NCI-H345 treated with DMSO at 0.1 percent for 48 hours (cell line): ENCODE measurements around the gene MID2.
"Not testable (repeated sequence)": the region's sequence is repeated elsewhere in the genome, so short reads cannot be mapped to it uniquely, and the experiment has no call there.

ENCODE experiments used
- DNase-seq: peaks from one replicate; lab custom pipeline; 2025; ENCODE audit not compliant: unreplicated experiment; lab: John Stamatoyannopoulos, UW

The MID2 gene

DNA sequence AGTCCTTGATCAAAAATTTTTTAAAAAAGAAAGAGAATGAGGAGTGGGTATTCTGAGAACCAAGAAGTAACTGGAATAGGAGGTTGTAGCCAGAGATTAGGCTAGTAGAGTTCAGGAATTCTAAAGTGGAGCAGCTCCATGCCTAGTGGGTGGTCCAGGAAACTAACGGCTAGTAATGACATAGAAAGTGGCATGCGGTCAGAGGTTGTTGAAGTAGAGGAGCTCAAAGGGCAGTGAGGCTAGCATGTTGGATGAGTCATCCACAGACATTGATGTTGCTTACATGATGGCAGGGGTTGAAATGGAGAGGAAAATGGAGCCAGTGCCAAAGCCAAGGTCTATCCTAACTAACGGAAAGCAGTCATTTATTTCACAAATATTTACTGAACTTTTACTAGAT, 114.4 kb downstream of the MID2 start:
- no peak for DNase-seq

DNA sequence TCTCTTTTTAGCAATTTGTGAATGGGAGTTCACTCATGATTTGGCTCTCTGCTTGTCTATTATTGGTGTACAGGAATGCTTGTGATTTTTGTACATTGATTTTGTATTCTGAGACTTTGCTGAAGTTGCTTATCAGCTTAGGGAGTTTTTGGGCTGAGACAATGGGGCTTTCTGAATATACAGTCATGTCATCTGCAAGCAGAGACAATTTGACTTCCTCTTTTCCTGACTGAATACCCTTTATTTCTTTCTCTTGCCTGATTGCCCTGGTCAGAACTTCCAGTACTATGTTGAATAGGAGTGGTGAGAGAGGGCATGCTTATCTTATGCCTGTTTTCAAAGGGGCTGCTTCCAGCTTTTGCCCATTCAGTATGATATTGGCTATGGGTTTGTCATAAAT, 129.7 kb downstream of the MID2 start:
- not testable (repeated sequence) for DNase-seq

DNA sequence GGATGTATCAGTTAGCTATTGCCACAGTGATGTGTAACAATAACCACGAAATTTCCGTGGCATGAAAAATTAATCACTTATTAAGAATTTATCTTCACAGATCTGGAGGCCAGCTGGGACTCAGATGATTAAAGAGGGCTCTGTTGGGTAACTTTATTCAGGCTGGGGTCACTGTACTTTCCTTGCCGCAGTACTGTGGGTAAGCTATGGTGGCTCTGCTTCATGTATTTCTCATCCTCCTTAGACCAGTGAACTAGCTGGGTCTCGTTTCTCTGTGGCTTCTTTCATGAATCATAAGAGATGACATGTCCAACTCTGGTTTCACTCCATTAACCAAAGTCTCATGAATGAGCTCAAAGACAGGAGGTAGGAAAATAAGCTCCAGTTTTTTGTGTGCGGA, 143.0 kb downstream of the MID2 start:
- DNase-seq = no peak

DNA sequence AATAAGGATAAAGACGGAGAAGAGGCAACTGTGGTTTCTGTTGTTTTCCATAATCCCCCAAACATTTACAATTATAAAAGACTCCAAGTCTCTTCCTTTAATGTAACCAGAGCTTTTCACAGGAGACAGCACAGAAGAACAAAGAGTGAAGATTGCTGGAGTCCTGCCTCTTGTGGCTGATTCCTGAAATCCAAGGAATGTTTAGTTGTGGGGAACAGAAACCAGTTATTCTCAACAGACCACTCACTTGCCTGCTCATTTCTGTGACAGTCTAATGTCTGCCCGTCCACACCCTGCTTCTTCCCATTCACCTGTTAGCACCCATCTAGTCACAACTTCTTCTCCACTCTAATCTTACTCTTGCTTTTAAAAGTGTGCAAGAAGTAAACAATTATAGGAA, 144.4 kb downstream of the MID2 start:
- DNase-seq = no peak

DNA sequence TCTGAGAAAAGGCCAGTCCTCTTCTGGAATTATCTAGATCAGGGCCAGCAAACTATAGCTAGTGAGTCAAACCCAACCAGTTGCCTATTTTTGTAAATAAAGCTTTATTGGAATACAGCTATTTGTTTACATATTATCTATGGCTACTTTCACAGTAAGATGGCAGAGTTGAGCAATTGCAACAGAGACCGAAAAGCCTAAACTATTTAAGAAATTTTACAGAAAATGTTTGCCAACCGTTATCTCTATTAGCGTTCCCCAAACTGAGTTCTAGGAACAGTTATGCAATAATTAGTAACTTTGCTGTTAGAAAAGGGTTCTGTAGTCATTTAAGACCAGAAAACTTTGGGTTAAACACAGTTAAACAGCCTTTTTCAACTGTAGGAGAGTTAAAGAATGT, 146.0 kb downstream of the MID2 start:
- DNase-seq = no peak
